Measurements from ENCODE around the gene ATAD3B.
"Not testable (repeated sequence)": the region's sequence is repeated elsewhere in the genome, so short reads cannot be mapped to it uniquely, and the experiment has no call there.

Gene ATAD3B

GRCh38 chr1:1440262-1441001 lies 31.1 kb upstream of the ATAD3B start:
- H4K20me1 ChIP-seq: peaks cover 0 to 41% (median 28%) of the 10 kb centered on the region in 11 experiments; a peak in 16 of 22 replicates
- peaks cover 0 to 4% (median 0%) of the 10 kb centered on the region in 11 experiments; a peak in 1 of 22 replicates for H3K36me3 ChIP-seq
- no peaks in the 10 kb centered on the region; a peak in 1 of 22 replicates for H3K27me3 ChIP-seq
- H3K9me3 ChIP-seq (replicated peaks in 1 of 11): no peaks in the 10 kb centered on the region
- no peak overlapping the region for H3K27ac ChIP-seq
- H3K4me2 ChIP-seq: peak overlapping the region; percentile 68 to 100 (median 94)
- no peak overlapping the region for H3K4me3 ChIP-seq
- peaks cover 57 to 69% (median 65%) of the 10 kb centered on the region in 10 experiments for H3K4me1 ChIP-seq
- peak overlapping the region in 7 of 11 experiments; percentile 7 to 50 (median 22); a peak in 8 of 22 replicates for H3K9ac ChIP-seq
- no peak for TF ChIP-seq Cebpa-rat (IDR thresholded peaks at IDR 0.05)

- Histone ChIP-seq H3K36me3 (peaks cover 0 to 4% (median 0%) of the 10 kb centered on the region in 11 experiments; a peak in 1 of 22 replicates), H3K4me1 (peaks cover 53 to 63% (median 60%) of the 10 kb centered on the region in 10 experiments), H4K20me1 (peaks cover 0 to 37% (median 24%) of the 10 kb centered on the region in 11 experiments; a peak in 16 of 22 replicates), H3K9me3 (replicated peaks in 1 of 11) (no peaks in the 10 kb centered on the region), H3K27ac (peak overlapping the region in 1 of 11 experiments; percentile 32; a peak in 1 of 22 replicates), H3K9ac (peak overlapping the region in 7 of 11 experiments; percentile 9 to 42 (median 21); a peak in 9 of 22 replicates), H3K27me3 (no peaks in the 10 kb centered on the region; a peak in 1 of 22 replicates), H3K4me2 (peak overlapping the region; percentile 68 to 100 (median 94)), H3K4me3 (no peak overlapping the region)
- no peak for TF ChIP-seq Cebpa-rat (IDR thresholded peaks at IDR 0.05)
Observed at GRCh38 chr1:1441002-1441888, 30.3 kb upstream of the ATAD3B start.

DNA sequence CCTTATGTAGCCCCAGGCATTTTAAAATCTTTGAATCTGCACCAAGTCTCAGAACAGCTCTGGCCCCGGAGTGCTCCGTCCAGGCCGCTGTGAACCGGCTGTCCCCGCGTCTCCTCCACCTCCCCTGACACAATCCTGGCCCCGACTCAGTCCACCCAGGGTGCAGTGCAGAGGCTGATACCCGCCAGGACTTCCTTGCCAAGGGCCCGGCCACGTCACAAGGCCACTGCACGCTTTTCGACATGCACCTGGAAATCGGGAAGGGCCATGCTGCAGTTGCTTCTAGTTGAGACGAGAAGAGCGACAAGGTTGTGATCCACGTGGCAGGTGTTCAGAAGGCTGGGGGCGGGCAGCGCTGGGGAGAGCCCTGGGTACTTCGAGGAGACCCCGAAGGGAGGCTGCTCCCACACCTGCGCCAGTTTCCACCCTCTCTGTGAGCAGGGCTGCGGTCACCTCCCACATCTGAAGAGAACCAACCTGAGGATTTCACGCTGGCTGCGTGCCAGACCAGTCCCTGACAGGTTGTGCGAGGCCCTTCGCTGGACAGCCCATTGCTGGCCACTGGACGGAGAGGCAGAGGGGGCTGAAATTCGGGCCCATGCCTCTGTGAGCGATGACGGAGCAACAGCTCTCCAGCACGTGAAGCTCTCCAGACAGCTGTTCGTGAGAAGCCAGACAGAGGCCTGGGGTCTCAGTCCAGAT lies 29.3 kb upstream of the ATAD3B start:
- H3K4me2 ChIP-seq: peak overlapping the region in 7 of 11 experiments; percentile 68 to 100 (median 95); a peak in 10 of 22 replicates
- no peak overlapping the region for H3K27ac ChIP-seq
- no peak for TF ChIP-seq Cebpa-rat (IDR thresholded peaks at IDR 0.05)
- H3K36me3 ChIP-seq: peaks cover 0 to 4% (median 0%) of the 10 kb centered on the region in 11 experiments; a peak in 1 of 22 replicates
- H3K4me3 ChIP-seq: no peak overlapping the region
- peaks cover 0 to 27% (median 14%) of the 10 kb centered on the region in 11 experiments; a peak in 15 of 22 replicates for H4K20me1 ChIP-seq
- H3K9me3 ChIP-seq (replicated peaks in 1 of 11): no peaks in the 10 kb centered on the region
- peak overlapping the region in 5 of 11 experiments; percentile 9 to 42 (median 21); a peak in 5 of 22 replicates for H3K9ac ChIP-seq
- peaks cover 43 to 54% (median 50%) of the 10 kb centered on the region in 10 experiments for H3K4me1 ChIP-seq
- no peaks in the 10 kb centered on the region for H3K27me3 ChIP-seq

- Histone ChIP-seq H3K27me3 (peaks cover 0 to 16% (median 9%) of the 10 kb centered on the region in 11 experiments; a peak in 10 of 22 replicates), H3K4me1 (peaks cover 3 to 18% (median 6%) of the 10 kb centered on the region in 10 experiments; a peak in 19 of 20 replicates)
- not testable (repeated sequence) for H3K9me3 ChIP-seq (replicated peaks in 1 of 11); H4K20me1 ChIP-seq; H3K4me3 ChIP-seq; H3K27ac ChIP-seq; H3K4me2 ChIP-seq; H3K9ac ChIP-seq; H3K36me3 ChIP-seq
Observed at GRCh38 chr1:1446631-1447030, 24.9 kb upstream of the ATAD3B start.

DNA sequence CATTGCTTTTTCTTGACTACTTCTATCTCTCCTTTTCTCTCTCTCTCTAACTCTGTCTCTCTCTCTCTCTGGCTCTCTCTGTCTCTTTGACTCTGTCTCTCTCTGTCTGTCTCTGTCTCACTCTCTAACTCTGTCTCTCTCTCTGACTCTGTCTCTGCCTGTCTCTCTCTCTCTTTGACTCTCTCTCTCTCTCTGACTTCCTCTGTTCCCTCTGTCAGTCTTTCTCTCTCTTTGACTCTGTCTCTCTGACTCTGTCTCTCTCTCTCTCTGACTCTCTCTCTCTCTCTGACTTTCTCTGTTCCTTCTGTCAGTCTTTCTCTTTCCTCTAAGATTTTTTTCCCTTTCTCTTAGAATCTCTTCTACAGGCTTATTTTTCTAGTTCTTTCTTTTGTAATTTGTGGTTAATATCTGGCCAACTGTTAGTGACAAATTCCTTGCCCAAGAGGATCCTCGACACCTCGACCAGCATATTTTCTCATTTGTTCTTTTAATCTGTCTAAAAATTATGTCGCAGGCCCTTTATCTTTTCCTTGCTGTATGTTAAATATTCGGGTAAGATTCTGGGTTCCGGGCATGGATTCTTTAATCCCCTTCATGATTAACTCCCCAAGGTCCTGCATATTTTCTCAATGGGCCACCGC lies 22.3 kb upstream of the ATAD3B start, which contains the start of gene ATAD3C:
TSS of gene ATAD3C (plus strand) at position 591 of the 641 bp plus-strand sequence. CDS start 995 bp downstream, outside the sequence.
- no peak for TF ChIP-seq Cebpa-rat (IDR thresholded peaks at IDR 0.05)
- H3K9ac ChIP-seq: peak within 1 kb of the TSS in 1 of 11 experiments; percentile 17; a peak in 2 of 22 replicates
- no peaks in the 10 kb centered on the region for H3K36me3 ChIP-seq
- no peaks in the 10 kb centered on the region for H3K9me3 ChIP-seq (replicated peaks in 1 of 11)
- peaks cover 0 to 16% (median 9%) of the 10 kb centered on the region in 11 experiments; a peak in 10 of 22 replicates for H3K27me3 ChIP-seq
- H3K4me1 ChIP-seq: peaks cover 0 to 14% (median 0%) of the 10 kb centered on the region in 10 experiments; a peak in 2 of 20 replicates
- H4K20me1 ChIP-seq: no peaks in the 10 kb centered on the region
- peak within 1 kb of the TSS in 2 of 11 experiments; percentile 1 to 19; a peak in 2 of 22 replicates for H3K4me2 ChIP-seq
- H3K27ac ChIP-seq: no peak within 1 kb of the TSS
- no peak within 1 kb of the TSS for H3K4me3 ChIP-seq

- not testable (repeated sequence) for H3K9me3 ChIP-seq (replicated peaks in 1 of 11); H3K4me2 ChIP-seq; H3K9ac ChIP-seq; H4K20me1 ChIP-seq; H3K27ac ChIP-seq; H3K4me3 ChIP-seq; H3K36me3 ChIP-seq
- Histone ChIP-seq H3K27me3 (peaks cover 0 to 16% (median 9%) of the 10 kb centered on the region in 11 experiments; a peak in 10 of 22 replicates), H3K4me1 (peaks cover 0 to 14% (median 0%) of the 10 kb centered on the region in 10 experiments; a peak in 2 of 20 replicates)
Observed at GRCh38 chr1:1450616-1451015, 20.9 kb upstream of the ATAD3B start.

- H3K4me1 ChIP-seq: peaks cover 0 to 14% (median 0%) of the 10 kb centered on the region in 10 experiments; a peak in 2 of 20 replicates
- no peak overlapping the region for H3K4me3 ChIP-seq
- no peak for TF ChIP-seq Cebpa-rat (IDR thresholded peaks at IDR 0.05)
- H3K4me2 ChIP-seq: no peak overlapping the region
- no peak overlapping the region for H3K27ac ChIP-seq
- H3K9ac ChIP-seq: no peak overlapping the region
- no peaks in the 10 kb centered on the region for H3K36me3 ChIP-seq
- no peaks in the 10 kb centered on the region for H3K9me3 ChIP-seq (replicated peaks in 1 of 11)
- no peaks in the 10 kb centered on the region for H4K20me1 ChIP-seq
- peaks cover 0 to 16% (median 9%) of the 10 kb centered on the region in 11 experiments; a peak in 10 of 22 replicates for H3K27me3 ChIP-seq
Observed at GRCh38 chr1:1451696-1452364, 19.7 kb upstream of the ATAD3B start.

DNA sequence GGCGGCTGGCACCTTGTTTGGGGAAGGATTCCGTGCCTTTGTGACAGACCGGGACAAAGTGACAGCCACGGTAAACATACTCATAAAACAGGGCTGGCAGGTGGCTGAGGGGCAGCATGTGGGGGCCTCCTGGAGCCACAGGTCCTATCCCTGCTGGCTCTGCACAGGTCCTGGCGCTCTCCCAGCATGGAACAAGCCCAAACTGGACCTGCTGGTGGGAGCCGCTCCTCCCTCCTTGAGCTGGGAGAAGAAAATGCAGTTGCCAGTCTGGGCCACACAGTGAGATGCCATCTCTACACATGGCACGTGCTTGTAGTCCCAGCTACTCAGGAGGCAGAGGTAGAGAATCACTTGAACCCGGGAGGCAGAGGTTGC lies 19.2 kb upstream of the ATAD3B start:
- H3K9ac ChIP-seq, H3K36me3 ChIP-seq: not testable (repeated sequence)

More for the DNA sequence above, 19.2 kb upstream of the ATAD3B start:
- not testable (repeated sequence) for H3K4me3 ChIP-seq; H3K9me3 ChIP-seq (replicated peaks in 1 of 11); H4K20me1 ChIP-seq; H3K4me2 ChIP-seq; H3K27ac ChIP-seq
- Histone ChIP-seq H3K27me3 (peaks cover 0 to 16% (median 9%) of the 10 kb centered on the region in 11 experiments; a peak in 10 of 22 replicates), H3K4me1 (peaks cover 0 to 14% (median 0%) of the 10 kb centered on the region in 10 experiments; a peak in 2 of 20 replicates)
